Chondrocyte (in vitro differentiated cells): ENCODE measurements around the gene RERE. TPM values are rescaled to one million over a fixed set of nuclear protein-coding genes. Genes with fewer than 3 reads are reported as not detected.

Experiments used
- DNase-seq: peaks from one replicate; pipeline ENCODE4 v3.0.0; 2021; ENCODE audit warnings: mixed read lengths, low spot score
- H3K27ac Mint-ChIP-seq: one replicate; pipeline ENCODE4 v1.8.0; 2021; ENCODE audit warnings: mild to moderate bottlenecking, moderate library complexity, mixed read lengths; ENCODE audit not compliant: unreplicated experiment
- H3K27me3 Mint-ChIP-seq: 2 replicates; pipeline ENCODE4 v1.8.0; 2021; ENCODE audit warnings: low read depth, mixed read lengths
- H3K36me3 Mint-ChIP-seq: 2 replicates; pipeline ENCODE4 v1.8.0; 2021; ENCODE audit warnings: low read depth, mixed read lengths
- H3K4me1 Mint-ChIP-seq: 2 replicates; pipeline ENCODE4 v1.8.0; 2021; ENCODE audit warnings: low read depth, mild to moderate bottlenecking, mixed read lengths
- H3K4me3 Mint-ChIP-seq: one replicate; pipeline ENCODE4 v1.8.0; 2021; ENCODE audit warnings: mild to moderate bottlenecking, moderate library complexity, mixed read lengths; ENCODE audit not compliant: unreplicated experiment
- H3K9me3 Mint-ChIP-seq: 2 replicates; pipeline ENCODE4 v1.8.0; 2021; ENCODE audit warnings: low read depth, mixed read lengths
- CTCF ChIP-seq: fragments of 200-600 bp; sonication (generic); IDR thresholded peaks from 2 replicates; pipeline ENCODE4 v1.5.0; 2021; ENCODE audit warnings: antibody characterized with exemption, mild to moderate bottlenecking, moderate library complexity
- total RNA-seq: library from RNA; stranded (reverse); gene quantifications from 3 replicates; pipeline ENCODE4 v1.2.1, GENCODE V29; 2021

The RERE gene
- total RNA-seq, 1 donor from 2014 or later: 64.9 TPM

GRCh38 chr1:8693107-8693506 is 124.3 kb downstream of the RERE start:
- Mint-ChIP-seq H3K4me3 (no peak overlapping the region), H3K36me3 (no peaks in the 10 kb centered on the region), H3K27ac (no peak overlapping the region), H3K9me3 (peaks cover 8% of the 10 kb centered on the region), H3K4me1 (peaks cover 33% of the 10 kb centered on the region), H3K27me3 (no peaks in the 10 kb centered on the region)
- TF ChIP-seq CTCF: no peak
- DNase-seq: no peak

GRCh38 chr1:8691662-8692061 is 125.8 kb downstream of the RERE start:
- H3K27me3 Mint-ChIP-seq: no peaks in the 10 kb centered on the region
- DNase-seq: no peak
- no peak overlapping the region for H3K4me3 Mint-ChIP-seq
- H3K4me1 Mint-ChIP-seq: peaks cover 33% of the 10 kb centered on the region
- TF ChIP-seq CTCF: no peak
- no peak overlapping the region for H3K27ac Mint-ChIP-seq
- H3K36me3 Mint-ChIP-seq: no peaks in the 10 kb centered on the region
- peaks cover 5% of the 10 kb centered on the region for H3K9me3 Mint-ChIP-seq

- Mint-ChIP-seq H3K9me3 (peaks cover 5% of the 10 kb centered on the region), H3K36me3 (no peaks in the 10 kb centered on the region), H3K27ac (no peak overlapping the region), H3K4me1 (peaks cover 45% of the 10 kb centered on the region), H3K4me3 (no peak overlapping the region), H3K27me3 (no peaks in the 10 kb centered on the region)
- no peak for DNase-seq
- no peak for TF ChIP-seq CTCF
Measured at GRCh38 chr1:8690253-8690525, 127.3 kb downstream of the RERE start.

- H3K27me3 Mint-ChIP-seq: no peaks in the 10 kb centered on the region
Measured at GRCh38 chr1:8689431-8690252, 127.8 kb downstream of the RERE start.

GRCh38 chr1:8687538-8687937 is 129.9 kb downstream of the RERE start:
- Mint-ChIP-seq H3K27me3 (no peaks in the 10 kb centered on the region), H3K27ac (no peak overlapping the region), H3K4me3 (no peak overlapping the region), H3K9me3 (peaks cover 5% of the 10 kb centered on the region), H3K4me1 (peaks cover 33% of the 10 kb centered on the region), H3K36me3 (no peaks in the 10 kb centered on the region)
- no peak for DNase-seq
- TF ChIP-seq CTCF: no peak

More at GRCh38 chr1:8689431-8690252, 127.8 kb downstream of the RERE start:
- peaks cover 42% of the 10 kb centered on the region for H3K4me1 Mint-ChIP-seq
- H3K4me3 Mint-ChIP-seq: no peak overlapping the region
- no peak overlapping the region for H3K27ac Mint-ChIP-seq
- H3K9me3 Mint-ChIP-seq: peaks cover 5% of the 10 kb centered on the region
- no peaks in the 10 kb centered on the region for H3K36me3 Mint-ChIP-seq
- no peak for TF ChIP-seq CTCF
- DNase-seq: no peak
